RCC 7860 (cell line): Measurements from ENCODE around the gene TMEM217.
A peak's percentile ranks its signal among the peaks of the same experiment; 100 is the strongest.
"Not testable (repeated sequence)": the region's sequence is repeated elsewhere in the genome, so short reads cannot be mapped to it uniquely, and the experiment has no call there.

ENCODE experiments used
- DNase-seq: peaks from one replicate; pipeline ENCODE4 v3.0.0-alpha.2; 2015; ENCODE audit warnings: low spot score
- FAIRE-seq: peaks from 2 replicates; lab custom pipeline; 2012; peaks lifted over from hg19 to GRCh38; lab: Jason Lieb, UNC

Gene TMEM217

DNA sequence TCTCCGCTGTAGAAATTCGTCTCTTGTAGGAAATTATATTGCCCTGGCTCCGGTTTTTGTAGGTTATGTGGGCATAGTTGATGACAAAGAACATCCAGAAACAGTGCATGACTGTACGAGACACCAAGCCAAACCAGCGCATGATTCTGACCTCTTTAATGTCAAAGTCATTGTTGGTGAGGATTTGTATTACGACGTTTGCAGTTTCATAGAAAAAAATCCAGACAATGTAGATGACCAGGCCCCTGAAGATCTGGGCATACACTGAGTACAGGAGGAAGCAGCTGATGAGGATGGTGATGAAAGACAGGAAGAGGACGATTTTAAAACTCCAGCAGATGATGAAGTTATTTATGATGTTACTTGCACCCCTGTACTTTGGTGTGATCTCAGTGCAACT lies 39.4 kb downstream of the TMEM217 start:
- DNase-seq (no peak), FAIRE-seq (no peak)

DNA sequence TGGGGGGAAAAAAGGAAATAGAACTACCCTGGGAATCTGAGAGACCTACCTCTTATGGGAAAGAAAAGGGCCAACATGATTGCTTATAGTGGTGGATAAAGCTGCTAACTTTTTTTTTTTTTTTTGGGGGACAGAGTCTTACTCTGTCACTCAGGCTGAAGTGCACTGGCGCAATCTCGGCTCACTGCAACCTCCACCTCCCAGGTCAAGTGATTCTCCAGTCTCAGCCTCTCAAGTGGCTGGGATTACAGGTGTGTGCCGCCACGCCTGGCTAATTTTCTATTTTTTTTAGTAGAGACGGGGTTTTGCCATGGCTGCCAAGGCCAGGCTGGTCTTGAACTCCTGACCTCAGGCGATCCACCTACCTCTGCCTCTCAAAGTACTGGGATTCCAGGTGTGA lies 39.9 kb downstream of the TMEM217 start:
- DNase-seq (no peak), FAIRE-seq (no peak)

DNA sequence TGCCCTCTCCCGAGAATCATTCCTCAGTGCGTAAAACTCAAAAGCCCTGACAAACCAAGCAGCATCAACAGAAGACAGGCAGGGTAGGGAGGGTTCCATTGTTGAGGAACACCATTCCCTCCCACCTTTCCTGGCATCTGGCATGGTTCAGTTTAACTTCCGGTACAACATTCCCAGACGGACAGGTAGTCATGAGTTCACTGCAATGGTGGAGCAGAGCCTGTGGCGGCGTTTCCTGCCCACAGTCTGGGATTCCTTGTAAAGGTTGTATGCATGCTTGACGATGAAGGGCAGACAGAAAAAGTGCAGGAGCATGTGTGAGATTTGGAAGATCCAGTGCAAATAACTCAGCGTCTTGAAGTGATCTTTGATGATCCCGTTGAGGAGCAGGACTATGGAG lies 45.7 kb downstream of the TMEM217 start:
- FAIRE-seq, result no peak
- no peak for DNase-seq

DNA sequence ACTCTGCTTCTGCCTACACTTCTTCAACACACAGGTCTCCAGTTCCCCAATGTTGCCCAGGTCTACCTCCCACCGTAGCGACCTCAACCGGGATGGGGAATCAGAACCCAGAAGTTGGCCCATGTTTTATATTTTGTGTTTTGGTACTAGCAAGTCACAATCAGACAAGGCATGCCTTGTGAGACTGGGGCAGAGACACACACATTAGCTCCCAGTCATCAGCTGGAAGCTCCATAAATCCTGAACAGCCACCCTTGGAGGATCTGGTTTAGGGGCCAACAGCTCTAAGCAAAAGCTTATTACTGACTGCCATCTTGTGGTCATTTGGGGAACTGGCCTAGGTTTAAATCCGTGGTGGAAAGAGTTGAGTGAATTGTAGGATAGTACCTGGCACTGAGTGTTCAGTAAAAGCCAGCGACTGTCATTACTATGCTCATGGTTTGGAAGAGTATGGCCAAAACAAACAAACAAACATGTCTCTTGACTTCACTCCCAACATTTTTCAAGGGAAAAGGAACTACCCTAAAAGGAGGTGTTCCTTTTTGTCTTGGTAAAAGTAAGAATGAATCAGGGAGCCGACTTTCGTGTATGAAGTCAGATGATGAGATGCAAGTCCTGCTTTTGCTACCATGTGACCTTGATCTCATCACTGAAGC lies 47.5 kb downstream of the TMEM217 start:
- FAIRE-seq, result no peak

DNA sequence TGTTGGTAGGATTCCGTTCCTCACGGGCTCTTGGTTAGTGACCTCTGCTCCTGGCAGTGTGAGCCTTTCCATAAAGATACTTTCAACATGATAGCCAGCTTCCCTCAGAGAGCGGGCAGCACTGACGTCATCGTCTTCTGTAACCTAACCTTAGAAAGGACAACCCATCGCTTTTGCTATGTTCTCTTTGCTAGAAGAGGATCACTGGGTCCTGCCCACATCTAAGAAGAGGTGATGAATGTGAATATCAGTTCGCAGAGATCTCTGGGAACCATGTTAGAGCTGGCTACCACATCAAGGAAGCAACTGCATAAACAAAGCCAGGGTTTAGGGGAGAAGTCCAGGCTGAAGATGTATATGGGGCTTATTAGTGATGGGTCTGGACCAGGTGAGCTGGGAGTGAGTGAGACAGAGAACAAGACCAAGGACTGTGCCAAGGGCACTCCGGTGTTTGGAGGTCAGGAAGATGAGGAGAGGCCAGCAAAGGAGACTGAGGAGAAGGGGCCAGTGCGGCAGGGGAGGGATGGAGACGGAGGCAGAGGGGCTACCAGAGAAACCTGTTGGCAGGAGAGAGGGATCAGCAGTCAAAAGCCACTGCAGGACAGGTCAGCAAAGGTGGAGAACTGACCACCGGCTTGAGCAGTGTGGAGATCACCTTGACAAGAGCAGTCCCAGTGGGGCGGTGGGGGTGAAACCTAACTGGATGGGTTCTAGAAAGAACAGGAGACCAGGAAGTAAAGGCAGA lies 48.3 kb downstream of the TMEM217 start:
- FAIRE-seq (no peak), DNase-seq (no peak)

More for the DNA sequence above, 47.5 kb downstream of the TMEM217 start:
- peak; percentile 64 for DNase-seq

DNA sequence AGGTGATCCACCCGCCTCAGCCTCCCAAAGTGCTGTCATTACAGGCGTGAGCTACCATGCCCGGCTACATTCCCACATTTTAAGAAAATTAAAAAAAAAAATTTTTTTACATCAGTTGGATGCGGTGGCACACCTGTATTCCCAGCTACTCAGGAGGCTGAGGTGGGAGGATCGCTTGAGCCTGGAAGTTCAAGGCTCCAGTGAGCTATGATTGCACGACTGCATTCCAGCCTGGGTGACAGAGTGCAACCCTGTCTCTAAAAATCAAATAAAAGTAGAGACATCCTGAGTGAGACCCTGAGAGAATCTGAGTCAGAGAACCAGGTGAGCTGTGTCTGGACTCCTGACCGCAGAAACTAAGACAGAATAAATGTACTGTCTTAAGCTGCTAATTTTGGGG lies 49.2 kb downstream of the TMEM217 start:
- DNase-seq, result no peak
- FAIRE-seq, result no peak

DNA sequence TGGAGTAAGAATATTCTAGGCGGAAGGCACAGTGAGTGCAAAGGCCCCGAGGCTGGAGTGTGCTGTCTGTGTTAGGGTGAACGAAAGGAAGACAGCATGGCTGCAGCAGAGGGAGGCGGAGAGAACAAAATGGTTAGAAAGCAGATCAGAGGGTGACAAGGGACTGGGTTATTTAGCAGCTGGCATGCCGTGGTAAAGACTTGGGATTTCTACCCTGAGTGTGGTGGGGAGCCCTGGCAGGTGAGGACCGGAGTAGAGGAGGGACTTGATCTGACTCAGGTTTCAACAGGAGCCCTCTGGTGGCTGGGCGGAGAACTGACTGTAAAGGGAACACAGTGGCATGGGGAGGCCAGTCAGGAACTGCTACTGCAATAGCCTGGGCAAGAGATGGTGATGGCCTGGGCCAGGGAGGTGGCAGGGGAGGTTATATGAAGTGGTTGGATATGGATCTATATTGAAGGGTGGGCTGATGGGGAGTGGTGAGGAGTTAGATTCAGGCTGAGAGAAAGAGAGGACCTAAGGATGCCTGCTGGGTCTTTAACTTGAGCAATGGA lies 50.0 kb downstream of the TMEM217 start:
- DNase-seq (peak; percentile 62), FAIRE-seq (no peak)

DNA sequence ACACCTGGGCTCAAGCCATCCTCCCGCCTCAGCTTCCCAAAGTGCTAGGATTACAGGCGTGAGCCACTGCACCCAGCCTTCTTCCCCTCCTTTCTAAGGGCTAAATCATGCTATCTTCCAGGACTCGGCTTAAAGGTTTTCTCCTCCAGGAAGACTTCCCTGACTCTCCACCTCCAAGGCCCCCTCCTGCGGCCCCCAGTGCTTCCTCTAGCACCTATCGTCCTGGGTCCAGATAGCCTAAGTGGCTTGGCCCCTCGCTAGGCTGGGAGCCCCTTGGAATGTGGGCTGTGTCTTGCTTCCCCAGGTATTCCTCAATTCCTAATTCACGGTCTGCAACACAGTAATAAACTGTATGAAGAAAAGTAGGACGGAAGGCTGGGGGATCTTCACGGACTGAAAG lies 51.3 kb downstream of the TMEM217 start:
- FAIRE-seq (no peak), DNase-seq (no peak)

DNA sequence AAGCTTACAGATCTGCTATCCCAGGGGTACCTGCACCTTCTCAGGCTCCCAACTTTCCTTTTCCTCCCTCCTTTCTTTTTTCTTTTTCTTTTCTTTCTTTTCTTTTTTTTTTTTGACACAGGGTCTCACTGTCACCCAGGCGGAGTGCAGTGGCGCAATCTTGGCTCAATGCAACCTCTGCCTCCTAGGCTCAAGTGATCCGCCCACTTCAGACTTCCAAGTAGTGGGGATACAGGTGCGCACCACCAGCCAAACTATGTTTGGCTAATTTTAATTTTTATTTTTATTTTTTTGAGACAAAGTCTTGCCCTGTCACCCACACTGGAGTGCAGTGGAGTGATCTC lies 52.0 kb downstream of the TMEM217 start:
- DNase-seq (no peak), FAIRE-seq (no peak)

DNA sequence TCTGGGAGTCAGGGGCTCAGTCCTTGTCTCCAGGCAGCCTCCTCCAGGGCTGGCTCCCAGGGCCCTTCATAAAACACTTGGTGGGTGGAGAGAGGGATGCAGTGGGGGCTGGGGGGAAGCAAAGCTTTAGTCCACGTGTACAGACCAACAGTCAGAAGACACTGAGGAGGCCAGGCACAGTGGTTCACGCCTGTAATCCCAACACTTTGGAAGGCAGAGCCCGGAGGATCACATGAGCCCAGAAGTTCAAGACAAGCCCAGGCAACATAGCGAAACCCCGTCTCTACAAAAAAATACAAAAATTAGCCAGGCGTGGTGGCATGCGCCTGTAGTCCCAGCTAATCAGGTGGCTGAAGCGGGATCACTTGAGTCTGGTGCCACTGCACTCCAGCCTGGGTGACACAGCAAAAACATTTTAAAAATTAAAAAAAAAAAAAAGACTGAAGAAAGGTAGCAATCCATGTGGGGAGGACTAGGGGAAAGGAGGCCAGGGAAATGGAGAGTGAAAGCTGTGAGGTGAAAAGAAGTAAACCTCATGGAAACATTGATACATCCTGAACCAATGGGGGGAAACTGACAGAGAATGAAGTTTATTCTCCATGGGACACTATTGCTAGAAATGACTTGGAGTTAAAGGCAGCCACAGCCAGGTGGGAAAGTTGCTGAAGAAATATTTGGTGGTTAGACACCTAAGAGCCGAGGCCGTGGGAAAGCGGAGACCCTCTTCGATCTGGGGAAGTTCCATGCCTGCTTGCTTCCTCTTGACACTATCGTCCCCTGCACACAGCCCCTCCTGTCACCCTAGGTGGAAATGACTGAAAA lies 52.6 kb downstream of the TMEM217 start:
- FAIRE-seq (no peak), DNase-seq (no peak)

DNA sequence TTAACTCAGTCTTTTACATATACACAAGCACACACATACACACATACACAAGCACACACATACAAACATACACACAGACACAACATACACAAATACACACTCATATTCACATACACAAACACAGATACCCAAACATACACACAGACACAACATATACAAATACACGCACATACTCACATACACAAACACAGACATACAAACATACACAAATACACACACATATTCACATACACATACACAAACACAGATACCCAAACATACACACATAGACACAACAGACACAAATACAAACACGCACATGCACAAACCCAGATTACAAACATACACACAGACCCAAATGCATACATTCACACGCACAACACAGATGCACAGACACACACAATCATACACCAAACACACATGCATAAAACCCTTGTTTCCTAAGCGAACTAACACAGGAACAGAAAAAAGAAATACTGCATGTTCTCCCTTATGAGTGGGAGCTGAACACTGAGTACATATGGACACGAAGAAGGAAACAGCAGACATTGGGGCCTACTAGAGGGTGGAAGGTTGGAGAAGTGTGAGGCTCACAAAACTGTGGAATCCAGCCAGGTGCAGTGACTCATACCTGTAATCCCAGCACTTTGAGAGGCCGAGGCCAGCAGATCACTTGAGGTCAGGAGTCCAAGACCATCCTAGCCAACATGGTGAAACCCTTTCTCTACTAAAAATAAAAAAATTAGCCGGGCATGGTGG lies 53.8 kb downstream of the TMEM217 start:
- FAIRE-seq, result peak; percentile 35
- DNase-seq, result peak; percentile 17

DNA sequence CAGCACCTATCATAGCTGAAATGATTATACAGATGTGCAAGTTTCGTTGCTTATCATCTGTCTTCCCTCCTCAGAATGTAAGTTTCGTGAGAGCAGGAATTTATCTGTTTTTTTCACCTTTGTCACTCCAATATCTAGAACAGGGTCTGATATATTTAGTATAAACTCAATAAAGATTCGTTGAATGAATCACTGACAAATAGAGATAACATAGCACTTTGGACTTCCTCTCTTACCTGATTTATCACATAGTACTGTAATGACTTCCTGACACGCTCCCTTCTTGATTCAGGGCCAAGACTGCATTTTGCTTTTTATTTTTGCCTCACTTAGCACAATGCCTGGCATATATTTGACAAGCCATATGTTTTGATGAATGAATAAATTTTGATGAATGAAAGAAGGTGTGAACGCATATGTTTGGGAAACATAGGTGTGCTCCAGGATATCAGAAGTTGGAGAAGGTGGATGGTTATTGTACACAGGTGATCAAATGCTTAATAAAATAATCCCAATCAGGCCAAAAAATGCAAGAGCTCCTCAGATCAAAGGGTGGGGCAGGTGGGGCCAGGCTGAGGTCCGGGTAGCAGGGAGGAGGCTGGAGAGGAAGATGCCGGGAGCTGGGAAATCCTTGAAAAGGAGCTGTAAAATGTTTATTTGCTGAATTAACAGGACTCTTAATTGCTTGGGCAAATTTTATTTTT lies 55.0 kb downstream of the TMEM217 start:
- FAIRE-seq, result no peak
- DNase-seq, result no peak

DNA sequence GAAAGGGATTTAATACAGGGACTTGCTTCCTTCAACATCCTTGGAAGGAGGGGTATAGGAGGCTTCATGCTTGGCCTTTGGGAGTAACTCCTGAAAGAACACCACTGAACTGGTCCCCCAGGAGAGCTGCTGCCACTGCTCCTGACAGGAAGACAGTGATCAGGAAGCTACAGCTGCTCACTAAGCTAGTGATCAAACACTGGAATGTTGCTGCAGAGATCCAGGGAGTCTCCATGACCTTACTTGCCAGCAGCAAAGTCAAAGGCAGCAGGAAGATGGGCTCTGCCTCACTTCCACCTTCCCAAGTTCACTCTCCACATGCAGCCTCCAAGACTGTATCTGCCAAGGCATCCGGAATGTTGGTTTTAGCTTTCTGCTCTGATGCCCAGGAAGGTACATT lies 56.2 kb downstream of the TMEM217 start:
- DNase-seq (no peak), FAIRE-seq (no peak)

DNA sequence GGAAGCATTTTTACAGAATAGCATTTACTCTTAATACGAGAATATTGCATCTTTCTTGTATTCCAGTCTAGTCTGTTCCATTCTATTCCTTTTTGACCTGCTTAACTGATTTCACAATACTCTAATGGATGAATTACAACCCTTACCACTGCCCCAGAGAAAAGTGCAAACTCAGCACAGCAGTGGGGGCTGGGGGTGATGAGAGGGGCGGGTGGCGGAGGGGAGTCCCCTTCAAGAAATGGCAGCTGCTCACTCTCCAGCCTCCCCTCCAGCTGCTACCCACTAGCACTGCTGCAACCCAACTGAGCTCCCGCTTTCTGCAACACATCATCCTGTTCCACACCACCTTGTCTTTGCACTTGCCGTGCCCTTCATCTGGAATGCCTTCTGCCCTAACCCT lies 57.9 kb downstream of the TMEM217 start:
- DNase-seq, result no peak
- no peak for FAIRE-seq

DNA sequence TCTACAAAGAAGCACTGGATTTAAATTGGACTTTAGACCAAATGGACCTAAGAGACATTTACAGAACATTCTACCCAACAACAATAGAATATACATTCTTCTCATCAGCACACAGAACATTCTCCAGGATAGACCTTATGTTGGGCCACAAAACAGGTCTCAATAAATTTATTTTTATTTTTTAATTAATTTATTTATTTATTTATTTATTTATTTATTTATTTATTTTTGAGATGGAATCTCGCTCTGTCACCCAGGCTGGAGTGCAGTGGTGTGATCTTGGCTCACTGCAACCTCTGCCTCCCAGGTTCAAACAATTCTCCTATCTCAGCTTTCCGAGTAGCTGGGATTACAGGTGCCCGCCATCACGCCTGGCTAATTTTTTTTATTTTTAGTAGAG lies 61.5 kb downstream of the TMEM217 start:
- DNase-seq, FAIRE-seq: not testable (repeated sequence)

DNA sequence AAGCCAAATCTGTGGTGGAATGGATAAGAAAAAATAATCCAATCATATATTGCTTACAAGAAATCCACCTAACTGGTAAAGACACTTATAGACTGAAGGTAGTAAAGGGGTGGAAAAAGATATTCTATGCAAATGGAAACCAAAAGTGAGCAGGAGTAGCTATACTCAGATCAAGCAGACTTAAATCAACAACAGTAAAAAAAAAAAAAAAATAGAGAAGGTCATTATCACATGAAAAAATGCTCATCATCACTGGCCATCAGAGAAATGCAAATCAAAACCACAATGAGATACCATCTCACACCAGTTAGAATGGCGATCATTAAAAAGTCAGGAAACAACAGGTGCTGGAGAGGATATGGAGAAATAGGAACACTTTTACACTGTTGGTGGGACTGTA lies 63.1 kb downstream of the TMEM217 start:
- FAIRE-seq, result not testable (repeated sequence)

DNA sequence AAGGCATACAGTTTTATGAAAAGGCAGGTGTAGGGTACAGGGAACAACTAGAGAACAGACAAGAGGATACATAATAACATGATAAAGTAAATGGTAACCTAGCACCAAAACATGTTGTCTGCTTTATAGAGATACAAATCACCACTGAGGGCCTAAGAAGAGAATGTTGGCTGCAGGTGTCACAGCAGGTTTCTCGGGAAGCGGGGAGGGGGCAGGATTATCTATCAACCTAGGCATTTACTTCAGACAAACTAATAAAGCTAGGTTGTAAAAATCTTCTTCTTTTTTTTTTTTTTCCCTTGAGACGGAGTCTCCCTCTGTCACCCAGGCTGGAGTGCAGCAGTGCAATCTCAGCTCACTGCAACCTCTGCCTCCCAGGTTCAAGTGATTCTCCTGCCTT lies 65.3 kb downstream of the TMEM217 start:
- no peak for FAIRE-seq
- no peak for DNase-seq

More for the DNA sequence above, 63.1 kb downstream of the TMEM217 start:
- not testable (repeated sequence) for DNase-seq

DNA sequence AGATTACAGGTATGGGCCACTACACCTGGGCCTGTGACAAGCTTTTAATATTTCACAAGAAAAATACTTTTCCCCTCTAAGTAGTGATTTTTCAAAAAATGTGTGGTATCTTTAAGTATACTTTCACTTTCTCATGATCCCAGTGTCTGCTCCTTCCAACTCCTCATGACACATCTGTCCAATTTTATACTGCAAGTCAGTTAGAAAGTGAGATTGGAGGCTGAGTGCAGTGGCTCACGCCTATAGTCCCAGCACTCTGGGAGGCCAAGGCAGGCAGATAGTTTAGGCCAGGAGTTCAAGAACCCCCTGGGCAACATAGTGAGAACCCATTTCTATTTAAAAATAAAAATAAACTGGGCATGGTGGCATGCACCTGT lies 67.8 kb downstream of the TMEM217 start:
- FAIRE-seq (no peak), DNase-seq (peak; percentile 24)

DNA sequence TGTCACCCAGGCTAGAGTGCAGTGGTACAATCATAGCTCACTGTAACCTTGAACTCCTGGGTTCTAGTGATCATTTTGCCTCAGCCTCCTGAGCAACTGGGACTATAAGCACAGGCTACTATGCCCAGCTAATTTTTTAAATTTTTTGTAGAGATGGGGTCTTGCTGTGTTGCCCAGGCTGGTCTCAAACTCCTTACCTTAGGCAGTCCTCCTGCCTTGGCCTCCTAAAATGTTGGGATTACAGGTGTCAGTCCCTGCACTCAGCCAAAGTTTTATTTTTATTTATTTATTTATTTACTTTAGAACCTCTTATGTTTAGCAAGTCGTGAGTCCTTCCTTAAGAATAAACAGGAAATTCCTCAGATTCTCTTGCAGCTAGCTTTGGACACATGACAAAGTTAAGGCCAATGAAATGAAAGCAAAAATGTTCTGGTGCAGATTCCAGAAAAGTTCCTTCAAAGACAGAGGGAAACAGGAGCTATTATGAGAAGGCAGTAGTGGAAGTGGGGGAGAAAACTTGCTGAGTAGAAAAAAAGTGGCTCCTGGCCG lies 68.9 kb downstream of the TMEM217 start:
- no peak for FAIRE-seq
- DNase-seq, result no peak
